ENCODE results near the gene TYK2. TPM values are rescaled to one million over a fixed set of nuclear protein-coding genes. Genes with fewer than 3 reads are reported as not detected.

The TYK2 gene
- total and polyA plus RNA-seq, 2 of the 13 experiments (the other 11 are each of a cell fraction or from before 2014, with no cell fraction given), result 38.8 to 60.1 TPM

GRCh38 chr19:10368101-10368803 is 12.1 kb downstream of the TYK2 start:
- in situ Hi-C loops (cut with HindIII; ENCODE audit: extremely low pct_ligation_motif_present, low pct_unique_long_range_greater_than_20kb), result no loop called here
- BruUV-seq (replicated peaks), result no TSS peak
- ChIA-PET CTCF (ENCODE audit: low intra/inter-chr PET ratio, low total read pairs) (no interaction called here), POLR2A (no interaction called here)
- no peak overlapping the region for H3K27ac ChIP-seq (ENCODE audit: extremely low read length, insufficient read depth, low read length)
- H3K4me1 ChIP-seq (ENCODE audit: insufficient read depth, low read length), result no peaks in the 10 kb centered on the region
- DNase-seq (ENCODE audit: low spot score), result no peak
- H3K36me3 ChIP-seq (replicated peaks in 1 of 2; ENCODE audit: control insufficient read depth in 1 of 2, insufficient read depth in 2 of 2, low read length in 2 of 2), result peaks cover 20 to 39% of the 10 kb centered on the region in 2 experiments
- intact Hi-C loops (cut with micrococcal nuclease; ENCODE audit: unreplicated experiment), result no loop called here
- H3K27me3 ChIP-seq (ENCODE audit: control insufficient read depth in 1 of 2, insufficient read depth in 2 of 2, low read length in 2 of 2), result no peaks in the 10 kb centered on the region
- no peaks in the 10 kb centered on the region for H3K9me3 ChIP-seq (ENCODE audit: low read length)
- H3K79me2 ChIP-seq (ENCODE audit: insufficient read depth, low read length), result no peaks in the 10 kb centered on the region
- H3K9ac ChIP-seq (ENCODE audit: insufficient read depth, low read depth, low read length), result no peak overlapping the region
- no peak overlapping the region for H2AFZ ChIP-seq (ENCODE audit: low read length)
- WGBS (ENCODE audit: low lambda C conversion rate), result 96% methylated on average over 10 of the region's 15 CpGs
- no peak overlapping the region for H3K4me2 ChIP-seq (ENCODE audit: low read depth, low read length)
- ATAC-seq, result peak; percentile 32; the same call in 1 of the 3 replicates
- H4K20me1 ChIP-seq (ENCODE audit: insufficient read depth, low read length), result no peaks in the 10 kb centered on the region
- no peak overlapping the region for H3K4me3 ChIP-seq (replicated peaks in 1 of 3; ENCODE audit: insufficient read depth in 1 of 3, low read depth in 2 of 3, low read length in 3 of 3)
- FAIRE-seq, result no peak
- no peak for TF ChIP-seq ZNF260 (CRISPR knock-in tag; IDR thresholded peaks at IDR 0.05; ENCODE audit: borderline replicate concordance, low read depth)
- no peak for TF ChIP-seq ZNF512 (CRISPR knock-in tag; IDR thresholded peaks at IDR 0.05)
- peak; percentile 38; the same call in 1 of the 2 replicates for TF ChIP-seq HCFC1 (IDR thresholded peaks at IDR 0.05; ENCODE audit: low read depth, low read length)
- no peak for TF ChIP-seq BHLHE40 (IDR thresholded peaks at IDR 0.05; ENCODE audit: low read length)
- TF ChIP-seq DMAP1 (CRISPR knock-in tag; IDR thresholded peaks at IDR 0.05), result no peak
- peak; percentile 79 for TF ChIP-seq ZNF143 (CRISPR knock-in tag; IDR thresholded peaks at IDR 0.05)
- peak; percentile 90 for TF ChIP-seq THAP11 (CRISPR knock-in tag; IDR thresholded peaks at IDR 0.05)
- no peak for TF ChIP-seq ARNTL (CRISPR knock-in tag; IDR thresholded peaks at IDR 0.05)
- TF ChIP-seq THAP9 (CRISPR knock-in tag; IDR thresholded peaks at IDR 0.05; ENCODE audit: borderline replicate concordance), result no peak
- no peak for TF ChIP-seq HNRNPH1 (optimal IDR thresholded peaks at IDR 0.05; ENCODE audit: low read depth, low read length)
- TF ChIP-seq ZNF263 (CRISPR knock-in tag; IDR thresholded peaks at IDR 0.05), result no peak
- TF ChIP-seq ZNF280D (CRISPR knock-in tag; IDR thresholded peaks at IDR 0.05), result no peak
- no peak for TF ChIP-seq ZZZ3 (CRISPR knock-in tag; IDR thresholded peaks at IDR 0.05; ENCODE audit: borderline replicate concordance)
- no peak for TF ChIP-seq HOMEZ (CRISPR knock-in tag; IDR thresholded peaks at IDR 0.05; ENCODE audit: low read depth)
